C1 segment of cervical spinal cord (tissue), 14 donors: ENCODE results near the gene ZC3H12A.
A peak's percentile ranks its signal among the peaks of the same experiment; 100 is the strongest.

Experiments used
- DNase-seq, 14 donors: peaks; one replicate each; lab custom pipeline; 2025; lab: John Stamatoyannopoulos, UW

ZC3H12A gene

GRCh38 chr1:37455516-37455915 lies 18.9 kb upstream of the ZC3H12A start:
- no peak for DNase-seq

GRCh38 chr1:37456614-37457013 lies 17.8 kb upstream of the ZC3H12A start:
- DNase-seq, result no peak

- DNase-seq, result no peak
Measured at GRCh38 chr1:37458551-37458950, 15.8 kb upstream of the ZC3H12A start.

- no peak for DNase-seq
Measured at GRCh38 chr1:37461698-37462436, 12.5 kb upstream of the ZC3H12A start.

GRCh38 chr1:37464443-37464842 lies 9.9 kb upstream of the ZC3H12A start:
- DNase-seq, result no peak

- DNase-seq, result no peak
Measured at GRCh38 chr1:37465593-37466517, 8.5 kb upstream of the ZC3H12A start.

- DNase-seq, result no peak
Measured at GRCh38 chr1:37468037-37468436, 6.3 kb upstream of the ZC3H12A start.

GRCh38 chr1:37469386-37469785 lies 5.0 kb upstream of the ZC3H12A start:
- DNase-seq, result no peak

GRCh38 chr1:37471345-37472231 lies 2.8 kb upstream of the ZC3H12A start:
- peak in 13 of 14 donors; percentile 44 to 90 (median 65) for DNase-seq

- DNase-seq, result peak in 2 of 14 donors; percentile 44 to 59
Measured at GRCh38 chr1:37472281-37472680, 2.1 kb upstream of the ZC3H12A start.

GRCh38 chr1:37472994-37473393 lies 1.4 kb upstream of the ZC3H12A start:
- DNase-seq, result no peak

- peak in 5 of 14 donors; percentile 27 to 62 (median 32) for DNase-seq
Measured at GRCh38 chr1:37473431-37474045, 842 bp upstream of the ZC3H12A start.

- DNase-seq, result peak in 3 of 14 donors; percentile 47 to 63 (median 52)
Measured at GRCh38 chr1:37474697-37475379, 458 bp downstream of the ZC3H12A start.

- DNase-seq, result no peak
Measured at GRCh38 chr1:37475380-37476086, 1.2 kb downstream of the ZC3H12A start.

- DNase-seq, result no peak
Measured at GRCh38 chr1:37476087-37476452, 1.7 kb downstream of the ZC3H12A start.

GRCh38 chr1:37476460-37477197 lies 2.2 kb downstream of the ZC3H12A start:
- DNase-seq, result peak in 9 of 14 donors; percentile 25 to 85 (median 42)

GRCh38 chr1:37477198-37477931 lies 3.0 kb downstream of the ZC3H12A start:
- peak in 2 of 14 donors; percentile 38 to 52 for DNase-seq

GRCh38 chr1:37477946-37478345 lies 3.6 kb downstream of the ZC3H12A start:
- DNase-seq, result peak in 1 of 14 donors; percentile 39
